Neural cell (in vitro differentiated cells): Measurements from ENCODE around the gene ECHDC3. TPM values are rescaled to one million over a fixed set of nuclear protein-coding genes. Genes with fewer than 3 reads are reported as not detected.

ENCODE experiments used
- H2AFZ ChIP-seq: fragments of 200-600, 300-800 bp; sonication (generic), shearing (Covaris generic); 2 replicates; pipeline ENCODE4 v1.6.0; 2014; ENCODE audit warnings: low read depth, mild to moderate bottlenecking, antibody characterized with exemption, low read length, moderate library complexity
- H3F3A ChIP-seq: fragments of 200-600 bp; shearing (Covaris generic); 2 replicates; pipeline ENCODE4 v1.6.1; 2016; ENCODE audit warnings: mild to moderate bottlenecking, moderate library complexity, mixed read lengths, antibody characterized with exemption, low read length; ENCODE audit not compliant: insufficient read depth, poor library complexity, severe bottlenecking
- H3K27ac ChIP-seq: fragments of 200-600, 300-800 bp; sonication (generic), shearing (Covaris generic); 2 replicates; pipeline ENCODE4 v1.5.1; 2014; ENCODE audit warnings: mild to moderate bottlenecking, low read length, moderate library complexity
- H3K27me3 ChIP-seq: fragments of 300-800, 200-600 bp; sonication (generic), shearing (Covaris generic); 2 replicates; pipeline ENCODE4 v1.6.0; 2014; ENCODE audit warnings: mild to moderate bottlenecking, low read depth, low read length, moderate library complexity; ENCODE audit not compliant: insufficient read depth
- H3K36me3 ChIP-seq: fragments of 300-800, 200-600 bp; sonication (generic), shearing (Covaris generic); 2 replicates; pipeline ENCODE4 v1.5.1; 2014; ENCODE audit warnings: mild to moderate bottlenecking, antibody characterized with exemption, low read length, moderate library complexity; ENCODE audit not compliant: insufficient read depth
- H3K4me2 ChIP-seq: fragments of 300-800, 200-600 bp; sonication (generic), shearing (Covaris generic); 2 replicates; pipeline ENCODE4 v1.6.0; 2014; ENCODE audit warnings: mild to moderate bottlenecking, low read length
- H3K4me3 ChIP-seq: fragments of 300-800, 200-600 bp; sonication (generic), shearing (Covaris generic); 2 replicates; pipeline ENCODE4 v1.5.1; 2014; ENCODE audit warnings: mild to moderate bottlenecking, low read length, moderate library complexity
- H3K79me2 ChIP-seq: fragments of 200-600 bp; shearing (Covaris generic); replicated peaks from 2 replicates; pipeline ENCODE4 v1.6.0; 2014; ENCODE audit warnings: mild to moderate bottlenecking, low read length, moderate library complexity; ENCODE audit not compliant: insufficient read depth
- H3K9ac ChIP-seq: fragments of 300-800, 200-600 bp; sonication (generic), shearing (Covaris generic); 2 replicates; pipeline ENCODE4 v1.6.1; 2016; ENCODE audit warnings: mild to moderate bottlenecking, low read length, mixed read lengths
- H3K9me2 ChIP-seq: fragments of 200-600 bp; shearing (Covaris generic); 2 replicates; pipeline ENCODE4 v1.6.1; 2016; ENCODE audit warnings: mild to moderate bottlenecking, low read length, mixed read lengths; ENCODE audit not compliant: insufficient read depth
- H3K9me3 ChIP-seq: fragments of 200-600, 300-800 bp; sonication (generic), shearing (Covaris generic); 2 replicates; pipeline ENCODE4 v1.6.1; 2016; ENCODE audit warnings: mild to moderate bottlenecking, mixed run types, low read length, moderate library complexity, mixed read lengths
- H4K20me1 ChIP-seq: fragments of 200-600 bp; shearing (Covaris generic); 2 replicates; pipeline ENCODE4 v1.6.1; 2016; ENCODE audit warnings: mild to moderate bottlenecking, mixed run types; ENCODE audit not compliant: insufficient read depth
- CTCF ChIP-seq: fragments of 450-650 bp; IDR thresholded peaks from 2 replicates; pipeline ENCODE4 v1.5.1; 2014; ENCODE audit warnings: antibody characterized with exemption, mild to moderate bottlenecking, moderate library complexity; ENCODE audit not compliant: poor library complexity, severe bottlenecking
- EP300 ChIP-seq: fragments of 450-650 bp; conservative IDR thresholded peaks from 2 replicates; pipeline ENCODE4 v1.6.1; 2014; ENCODE audit warnings: antibody characterized with exemption, mild to moderate bottlenecking, moderate library complexity; ENCODE audit not compliant: poor library complexity, severe bottlenecking
- EZH2 ChIP-seq: fragments of 200-600, 300-800 bp; shearing (Covaris generic), sonication (generic); IDR thresholded peaks from 2 replicates; pipeline ENCODE4 v1.6.1; 2014; ENCODE audit warnings: antibody characterized with exemption, low read length, borderline replicate concordance, mild to moderate bottlenecking; ENCODE audit not compliant: insufficient read depth, poor library complexity, severe bottlenecking
- MXI1 ChIP-seq: fragments of 450-650 bp; conservative IDR thresholded peaks from 2 replicates; pipeline ENCODE4 v1.6.1; 2014; ENCODE audit warnings: antibody characterized with exemption, mild to moderate bottlenecking; ENCODE audit not compliant: poor library complexity, severe bottlenecking
- POLR2AphosphoS5 ChIP-seq: IDR thresholded peaks from 2 replicates; pipeline ENCODE4 v1.6.1; 2012
- RAD21 ChIP-seq: fragments of 450-650 bp; conservative IDR thresholded peaks from 2 replicates; pipeline ENCODE4 v1.6.1; 2014; ENCODE audit warnings: antibody characterized with exemption, mild to moderate bottlenecking, moderate library complexity
- REST ChIP-seq: IDR thresholded peaks from 2 replicates; pipeline ENCODE4 v1.6.1; 2012; ENCODE audit warnings: borderline replicate concordance
- SMC3 ChIP-seq: fragments of 450-650 bp; conservative IDR thresholded peaks from 2 replicates; pipeline ENCODE4 v1.6.1; 2014; ENCODE audit warnings: antibody characterized with exemption, mild to moderate bottlenecking, moderate library complexity; ENCODE audit not compliant: poor library complexity
- TAF1 ChIP-seq: IDR thresholded peaks from 2 replicates; pipeline ENCODE4 v1.6.1; 2012; ENCODE audit warnings: low read depth
- polyA plus RNA-seq: library from polyadenylated mRNA; depleted of rRNA; stranded (reverse); fragments of >200 nt; gene quantifications from 2 replicates; pipeline ENCODE4 v1.2.3, GENCODE V29; 2014

ECHDC3 gene
- polyA plus RNA-seq, 1 donor from 2014 or later = not detected

GRCh38 chr10:11714750-11715365 is 27.3 kb upstream of the ECHDC3 start:
- no peak overlapping the region for H3K9ac ChIP-seq
- H3K79me2 ChIP-seq = no peaks in the 10 kb centered on the region
- H4K20me1 ChIP-seq = no peaks in the 10 kb centered on the region
- H3F3A ChIP-seq = no peaks in the 10 kb centered on the region
- H3K9me2 ChIP-seq = no peaks in the 10 kb centered on the region
- no peak overlapping the region for H3K27ac ChIP-seq
- H3K9me3 ChIP-seq = no peaks in the 10 kb centered on the region
- TF ChIP-seq REST (no peak), SMC3 (no peak), CTCF (no peak), POLR2AphosphoS5 (no peak), EP300 (no peak)
- H3K4me3 ChIP-seq = no peak overlapping the region
- H2AFZ ChIP-seq = no peak overlapping the region
- H3K36me3 ChIP-seq = no peaks in the 10 kb centered on the region
- H3K4me2 ChIP-seq = no peak overlapping the region
- H3K27me3 ChIP-seq = no peaks in the 10 kb centered on the region

- H3K36me3 ChIP-seq = no peaks in the 10 kb centered on the region
- H3K9me3 ChIP-seq = no peaks in the 10 kb centered on the region
- no peak overlapping the region for H3K4me2 ChIP-seq
- no peaks in the 10 kb centered on the region for H3F3A ChIP-seq
- H3K9me2 ChIP-seq = no peaks in the 10 kb centered on the region
- H3K9ac ChIP-seq = no peak overlapping the region
- TF ChIP-seq RAD21 (no peak), EZH2 (no peak), CTCF (no peak), MXI1 (no peak), EP300 (no peak), REST (no peak), POLR2AphosphoS5 (no peak), TAF1 (no peak), SMC3 (no peak)
- no peak overlapping the region for H3K4me3 ChIP-seq
- H2AFZ ChIP-seq = no peak overlapping the region
- H4K20me1 ChIP-seq = no peaks in the 10 kb centered on the region
- H3K27me3 ChIP-seq = no peaks in the 10 kb centered on the region
- no peak overlapping the region for H3K27ac ChIP-seq
- H3K79me2 ChIP-seq = no peaks in the 10 kb centered on the region
Measured at GRCh38 chr10:11715815-11716494, 26.2 kb upstream of the ECHDC3 start.
